Peyer's patch (tissue), 4 donors: Measurements from ENCODE around the gene TMEM231.

Experiments used
- POLR2A ChIP-seq, 2 donors: fragments of 450-650 bp; IDR thresholded peaks; one replicate each; pipeline ENCODE4 v1.5.1; 2017; ENCODE audit warnings: antibody characterized with exemption in 2 of 2, mild to moderate bottlenecking in 2 of 2, moderate library complexity in 2 of 2
- TF ChIP-seq, protein P1 (sequence below), 6 experiments: fragments of 450-650 bp in 4 of 6; fragments of 200-600 bp in 2 of 6; sonication (generic) in 1 of 6; IDR thresholded peaks; one replicate each; pipeline ENCODE4 v1.5.1; 2017 to 2019; ENCODE audit warnings: antibody characterized with exemption in 6 of 6, mild to moderate bottlenecking in 3 of 6, moderate library complexity in 1 of 6

DNA sequence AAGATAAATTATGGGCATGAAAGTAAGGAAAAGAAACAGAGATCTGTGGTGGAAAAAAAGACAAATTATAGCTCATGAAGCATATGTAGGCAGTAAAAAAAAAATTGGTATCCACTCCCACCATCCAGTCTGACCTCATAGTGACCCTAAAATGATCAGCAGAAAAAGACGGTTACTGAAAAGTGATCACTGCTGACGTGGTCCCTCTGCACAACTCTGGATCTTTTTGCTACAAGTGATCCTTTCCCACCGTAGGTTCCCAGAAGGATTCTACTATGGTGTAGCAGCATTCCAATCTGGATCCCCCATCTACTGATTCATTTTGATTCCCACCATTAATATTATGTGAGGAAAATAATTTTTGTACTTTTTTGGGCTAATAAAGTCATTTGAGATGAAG, 49.9 kb downstream of the TMEM231 start:
- no peak for TF ChIP-seq POLR2A (IDR thresholded peaks at IDR 0.05)
- TF ChIP-seq, protein P1, sequence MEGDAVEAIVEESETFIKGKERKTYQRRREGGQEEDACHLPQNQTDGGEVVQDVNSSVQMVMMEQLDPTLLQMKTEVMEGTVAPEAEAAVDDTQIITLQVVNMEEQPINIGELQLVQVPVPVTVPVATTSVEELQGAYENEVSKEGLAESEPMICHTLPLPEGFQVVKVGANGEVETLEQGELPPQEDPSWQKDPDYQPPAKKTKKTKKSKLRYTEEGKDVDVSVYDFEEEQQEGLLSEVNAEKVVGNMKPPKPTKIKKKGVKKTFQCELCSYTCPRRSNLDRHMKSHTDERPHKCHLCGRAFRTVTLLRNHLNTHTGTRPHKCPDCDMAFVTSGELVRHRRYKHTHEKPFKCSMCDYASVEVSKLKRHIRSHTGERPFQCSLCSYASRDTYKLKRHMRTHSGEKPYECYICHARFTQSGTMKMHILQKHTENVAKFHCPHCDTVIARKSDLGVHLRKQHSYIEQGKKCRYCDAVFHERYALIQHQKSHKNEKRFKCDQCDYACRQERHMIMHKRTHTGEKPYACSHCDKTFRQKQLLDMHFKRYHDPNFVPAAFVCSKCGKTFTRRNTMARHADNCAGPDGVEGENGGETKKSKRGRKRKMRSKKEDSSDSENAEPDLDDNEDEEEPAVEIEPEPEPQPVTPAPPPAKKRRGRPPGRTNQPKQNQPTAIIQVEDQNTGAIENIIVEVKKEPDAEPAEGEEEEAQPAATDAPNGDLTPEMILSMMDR (IDR thresholded peaks at IDR 0.05) = no peak
